Duodenal mucosa (tissue), 2 donors: ENCODE results near the gene IFIT1.

Experiments used
- H3K27ac ChIP-seq: one replicate; pipeline ENCODE4 v1.7.0; 2013; ENCODE audit warnings: low read depth, low read length
- H3K27me3 ChIP-seq, 2 donors: one replicate each; pipeline ENCODE4 v1.7.0; 2013; ENCODE audit warnings: low read length in 2 of 2, control low read depth in 1 of 2; ENCODE audit not compliant: insufficient read depth in 2 of 2, control insufficient read depth in 1 of 2
- H3K36me3 ChIP-seq, 2 donors: one replicate each; pipeline ENCODE4 v1.7.0; 2013; ENCODE audit warnings: low read length in 2 of 2, control low read depth in 1 of 2; ENCODE audit not compliant: insufficient read depth in 2 of 2, control insufficient read depth in 1 of 2
- H3K4me1 ChIP-seq, 2 donors: one replicate each; pipeline ENCODE4 v1.7.0; 2013; ENCODE audit warnings: low read length in 2 of 2, control low read depth in 1 of 2; ENCODE audit not compliant: insufficient read depth in 2 of 2, control insufficient read depth in 1 of 2
- H3K4me3 ChIP-seq, 2 donors: one replicate each; pipeline ENCODE4 v1.7.0; 2013; ENCODE audit warnings: low read length in 2 of 2, low read depth in 1 of 2
- H3K9ac ChIP-seq, 2 donors: one replicate each; pipeline ENCODE4 v1.7.0; 2013; ENCODE audit warnings: low read length in 2 of 2, low read depth in 1 of 2
- H3K9me3 ChIP-seq, 2 donors: one replicate each; pipeline ENCODE4 v1.7.0; 2013; ENCODE audit warnings: low read length in 2 of 2, control low read depth in 1 of 2; ENCODE audit not compliant: control insufficient read depth in 1 of 2

IFIT1 gene

DNA sequence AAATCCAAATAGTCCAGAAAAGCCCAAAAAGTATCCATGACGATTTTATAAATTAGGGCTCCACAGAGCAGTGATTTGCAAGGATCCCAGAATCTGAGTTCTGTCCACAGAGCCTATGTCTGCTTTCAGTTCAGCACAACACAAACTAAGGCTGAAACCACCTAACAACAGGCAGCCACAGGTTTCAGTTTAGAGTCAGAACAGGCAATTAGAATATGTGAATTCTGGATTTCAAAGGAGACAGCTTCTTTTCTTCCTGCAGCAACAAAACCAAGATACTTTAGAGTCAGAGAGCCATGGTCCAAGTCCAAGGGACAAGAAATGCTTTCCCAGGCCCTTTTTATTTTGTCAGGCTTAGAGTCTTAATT, 41.0 kb upstream of the IFIT1 start:
- peak overlapping the region; percentile 67 for H3K27ac ChIP-seq
- peaks cover 35 to 39% of the 10 kb centered on the region in 2 donors for H3K4me1 ChIP-seq
- no peaks in the 10 kb centered on the region for H3K27me3 ChIP-seq
- peak overlapping the region; percentile 2 to 39 for H3K9ac ChIP-seq
- H3K36me3 ChIP-seq: no peaks in the 10 kb centered on the region
- H3K9me3 ChIP-seq: no peaks in the 10 kb centered on the region
- H3K4me3 ChIP-seq: peak overlapping the region in 1 of 2 donors; percentile 40

DNA sequence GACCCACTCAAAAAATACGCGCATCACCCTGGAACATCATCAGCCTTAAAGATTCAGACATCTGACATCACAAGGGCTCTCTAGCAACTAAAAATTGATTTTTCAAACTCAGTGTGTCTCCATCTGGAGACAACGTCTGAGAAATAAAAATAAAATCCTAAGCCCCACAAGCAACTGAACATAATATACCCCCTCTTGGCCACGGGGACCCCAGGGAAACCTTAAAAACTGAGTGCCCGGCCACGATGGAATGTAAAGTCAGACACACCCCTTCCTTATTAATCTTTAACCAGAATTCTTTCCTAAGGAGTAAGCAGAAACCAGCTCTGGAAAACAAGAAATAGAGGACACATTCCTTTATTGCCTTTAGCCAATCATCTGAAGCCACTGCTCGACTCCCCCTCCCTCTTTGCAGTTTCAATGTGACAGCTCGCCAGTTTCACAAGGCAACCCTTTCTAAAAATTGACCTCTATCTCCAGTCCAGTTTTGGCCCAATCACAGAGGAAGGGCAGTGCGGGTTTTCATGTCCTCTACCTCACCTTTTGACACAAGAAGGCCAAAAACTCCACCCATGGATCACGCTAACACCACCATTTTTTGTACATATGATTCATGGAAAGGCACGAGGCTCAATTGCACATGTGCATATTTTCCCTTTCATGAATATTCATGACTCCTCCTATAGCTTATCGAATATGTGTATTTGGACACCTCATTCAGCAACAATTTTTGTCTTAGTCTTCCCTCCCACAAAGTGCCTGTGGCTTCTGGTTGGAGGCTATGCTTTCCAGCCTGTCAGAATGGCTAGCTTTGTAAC, 40.4 kb upstream of the IFIT1 start:
- Histone ChIP-seq H3K9ac (peak overlapping the region in 1 of 2 donors; percentile 39), H3K4me1 (peaks cover 29 to 33% of the 10 kb centered on the region in 2 donors), H3K4me3 (peak overlapping the region; percentile 40 to 42), H3K27ac (peak overlapping the region; percentile 67), H3K27me3 (no peaks in the 10 kb centered on the region), H3K36me3 (no peaks in the 10 kb centered on the region), H3K9me3 (no peaks in the 10 kb centered on the region)

DNA sequence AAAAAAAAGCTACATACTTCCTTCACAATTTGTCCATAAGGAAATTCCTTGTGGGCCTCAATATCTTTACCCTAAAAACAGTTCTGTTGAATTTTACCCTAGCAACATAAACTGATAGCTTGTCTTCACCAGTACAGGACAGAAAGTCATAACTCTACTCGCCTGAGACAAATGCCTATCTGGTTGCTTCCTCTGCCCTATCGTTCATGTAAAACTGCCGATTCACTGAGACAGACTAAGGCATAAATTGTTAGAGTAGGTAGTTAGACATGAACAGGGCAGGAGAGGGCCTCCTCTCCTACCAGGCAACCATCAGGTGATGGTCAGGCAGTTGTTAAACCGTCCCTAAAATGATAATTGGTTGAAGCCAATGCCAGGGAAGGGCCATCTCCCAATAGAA, 39.6 kb upstream of the IFIT1 start:
- Histone ChIP-seq H3K4me1 (peaks cover 26 to 30% of the 10 kb centered on the region in 2 donors), H3K36me3 (no peaks in the 10 kb centered on the region), H3K27me3 (no peaks in the 10 kb centered on the region), H3K9ac (no peak overlapping the region), H3K4me3 (no peak overlapping the region), H3K27ac (no peak overlapping the region), H3K9me3 (no peaks in the 10 kb centered on the region)

DNA sequence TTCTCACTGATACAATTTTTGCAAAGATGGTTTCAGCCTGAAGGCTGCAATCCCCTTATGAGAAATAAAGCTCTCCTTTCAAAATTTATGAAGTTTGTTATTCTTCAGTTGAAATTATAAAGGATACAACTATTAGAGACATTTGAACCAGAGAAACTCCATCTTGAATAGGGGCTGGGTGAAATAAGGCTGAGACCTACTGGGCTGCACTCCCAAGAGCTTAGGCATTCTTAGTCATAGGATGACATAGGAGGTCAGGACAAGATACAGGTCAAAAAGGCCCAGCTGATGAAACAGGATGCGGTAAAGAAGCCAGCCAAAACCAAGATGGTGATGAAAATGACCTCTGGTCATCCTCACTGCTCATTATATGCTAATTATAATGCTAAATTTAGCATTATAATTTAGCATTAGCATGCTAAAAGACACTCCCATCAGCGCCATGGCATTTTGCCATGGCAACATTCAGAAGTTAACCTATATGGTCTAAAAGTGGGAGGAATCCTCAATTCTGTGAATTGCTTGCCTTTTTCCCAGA, 37.0 kb upstream of the IFIT1 start:
- H3K4me1 ChIP-seq: peaks cover 21 to 22% of the 10 kb centered on the region in 2 donors
- H3K9ac ChIP-seq: no peak overlapping the region
- H3K36me3 ChIP-seq: no peaks in the 10 kb centered on the region
- H3K27ac ChIP-seq: no peak overlapping the region
- no peaks in the 10 kb centered on the region for H3K9me3 ChIP-seq
- H3K27me3 ChIP-seq: no peaks in the 10 kb centered on the region
- no peak overlapping the region for H3K4me3 ChIP-seq

DNA sequence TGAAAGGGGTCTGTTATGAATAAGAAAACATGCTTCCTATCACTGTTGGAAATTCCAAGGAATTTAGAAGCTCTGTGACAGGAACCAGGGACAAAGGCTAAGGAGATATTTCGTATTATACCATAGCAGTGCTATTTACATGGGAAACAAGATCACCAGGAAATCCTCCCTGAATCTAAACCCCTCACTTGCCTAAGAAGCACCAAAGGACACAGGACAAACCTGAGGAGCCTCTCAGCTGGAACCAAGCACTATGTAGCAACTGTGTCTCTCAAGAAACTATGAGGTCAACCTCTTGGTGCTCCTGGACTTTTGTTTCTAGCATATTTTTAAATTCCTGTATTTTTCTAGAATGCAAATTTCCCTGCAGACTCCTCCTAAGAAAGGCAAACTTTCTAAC, 35.3 kb upstream of the IFIT1 start:
- no peaks in the 10 kb centered on the region for H3K36me3 ChIP-seq
- no peaks in the 10 kb centered on the region for H3K9me3 ChIP-seq
- H3K27ac ChIP-seq: no peak overlapping the region
- H3K4me3 ChIP-seq: no peak overlapping the region
- H3K4me1 ChIP-seq: peaks cover 6 to 10% of the 10 kb centered on the region in 2 donors
- H3K27me3 ChIP-seq: no peaks in the 10 kb centered on the region
- no peak overlapping the region for H3K9ac ChIP-seq

DNA sequence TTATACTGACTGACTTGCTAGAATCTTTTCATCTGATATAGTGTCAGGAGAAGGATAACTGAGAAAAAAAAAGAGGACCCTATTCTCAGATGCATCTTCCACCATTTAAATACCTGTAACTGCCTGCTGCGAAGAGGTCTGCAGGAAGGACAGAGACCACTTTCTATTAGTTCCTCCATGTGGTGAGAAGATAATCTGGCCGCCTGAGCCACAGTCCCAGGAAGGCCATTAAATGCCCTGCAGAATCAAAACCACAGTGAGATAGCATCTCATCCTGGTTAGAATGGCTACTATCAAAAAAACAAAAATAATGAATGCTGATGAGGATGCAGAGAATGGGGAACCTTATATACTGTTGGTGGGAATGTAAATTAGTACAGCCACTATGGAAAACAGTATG, 34.4 kb upstream of the IFIT1 start:
- Histone ChIP-seq H3K9ac (no peak overlapping the region), H3K4me1 (peaks cover 0 to 6% of the 10 kb centered on the region in 2 donors), H3K27me3 (no peaks in the 10 kb centered on the region), H3K4me3 (no peak overlapping the region), H3K36me3 (no peaks in the 10 kb centered on the region), H3K27ac (no peak overlapping the region), H3K9me3 (no peaks in the 10 kb centered on the region)

DNA sequence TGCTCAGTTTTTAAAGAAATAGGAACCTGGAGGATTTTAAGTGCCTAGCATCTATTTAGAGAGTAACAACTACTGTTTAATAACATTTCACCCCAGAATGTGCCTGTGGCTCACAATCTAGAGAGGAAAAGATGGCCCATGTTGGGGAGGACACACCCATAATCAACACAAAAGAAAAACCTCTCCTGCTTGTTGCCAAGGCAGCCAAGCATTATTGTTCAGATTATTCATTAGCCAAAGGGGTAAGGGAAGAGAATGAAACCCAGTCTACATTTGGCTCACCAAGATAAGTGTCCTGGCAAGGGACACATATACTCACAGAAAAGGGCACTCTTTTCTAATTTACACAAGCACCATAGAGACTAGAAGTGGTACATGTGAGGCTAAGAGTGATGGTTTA, 32.3 kb upstream of the IFIT1 start:
- Histone ChIP-seq H3K4me1 (peaks cover 4 to 6% of the 10 kb centered on the region in 2 donors), H3K27me3 (no peaks in the 10 kb centered on the region), H3K4me3 (no peak overlapping the region), H3K27ac (no peak overlapping the region), H3K9me3 (no peaks in the 10 kb centered on the region), H3K36me3 (no peaks in the 10 kb centered on the region), H3K9ac (no peak overlapping the region)

DNA sequence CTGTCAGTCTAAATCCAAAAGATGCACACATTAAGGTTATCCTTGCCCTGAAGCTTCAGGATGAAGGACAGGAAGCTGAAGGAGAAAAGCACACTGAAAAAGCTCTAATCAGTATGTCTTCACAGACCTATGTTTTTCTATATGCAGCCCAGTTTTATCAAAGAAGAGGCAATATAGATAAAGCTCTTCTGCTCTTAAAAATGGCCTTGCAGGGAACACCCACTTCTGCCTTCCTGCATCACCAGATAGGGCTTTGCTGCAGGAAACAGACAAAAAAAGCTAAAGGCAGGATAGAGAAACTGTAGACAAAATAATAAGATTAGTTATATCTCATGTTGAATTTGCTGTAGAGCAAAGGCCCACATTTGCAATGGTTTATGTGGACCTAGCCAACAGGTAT, 29.5 kb upstream of the IFIT1 start:
- Histone ChIP-seq H3K4me1 (peaks cover 6 to 12% of the 10 kb centered on the region in 2 donors), H3K4me3 (no peak overlapping the region), H3K36me3 (no peaks in the 10 kb centered on the region), H3K27me3 (no peaks in the 10 kb centered on the region), H3K9ac (no peak overlapping the region), H3K27ac (no peak overlapping the region), H3K9me3 (no peaks in the 10 kb centered on the region)

DNA sequence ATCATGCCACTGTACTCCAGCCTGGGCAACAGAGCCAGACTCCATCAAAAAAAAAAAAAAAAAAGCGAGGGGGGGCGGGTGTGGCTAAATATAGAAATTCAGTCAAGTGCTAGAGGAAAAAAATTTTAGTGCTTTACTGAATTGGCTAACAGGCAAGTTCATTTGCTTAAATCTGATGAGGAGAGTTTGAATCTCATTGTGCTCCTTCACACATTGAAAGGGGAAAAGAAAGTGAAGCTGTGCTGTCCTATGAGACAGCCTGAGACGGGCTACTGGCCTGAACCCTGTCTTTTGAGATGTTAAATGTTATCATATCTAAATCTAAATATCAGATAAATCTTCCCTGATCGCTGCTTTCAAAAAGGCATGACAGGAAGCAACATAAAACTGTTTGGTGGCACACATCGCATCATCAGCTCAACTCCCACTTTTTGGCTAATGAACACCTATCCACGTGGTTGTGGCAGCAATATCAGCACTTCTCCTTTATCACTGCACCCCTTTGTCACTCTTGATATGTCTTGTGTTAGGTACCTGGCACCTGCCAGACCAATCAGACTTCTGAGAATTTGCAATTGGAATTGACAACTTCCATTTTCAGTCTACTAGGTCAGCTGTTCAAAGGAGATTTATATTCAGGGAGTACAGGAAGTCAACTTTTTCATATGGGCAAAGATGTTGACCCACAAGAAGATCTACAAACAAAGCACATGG, 28.5 kb upstream of the IFIT1 start:
- no peaks in the 10 kb centered on the region for H3K27me3 ChIP-seq
- H3K9me3 ChIP-seq: no peaks in the 10 kb centered on the region
- H3K27ac ChIP-seq: no peak overlapping the region
- H3K9ac ChIP-seq: no peak overlapping the region
- H3K4me1 ChIP-seq: peaks cover 10 to 13% of the 10 kb centered on the region in 2 donors
- H3K4me3 ChIP-seq: no peak overlapping the region
- H3K36me3 ChIP-seq: no peaks in the 10 kb centered on the region

DNA sequence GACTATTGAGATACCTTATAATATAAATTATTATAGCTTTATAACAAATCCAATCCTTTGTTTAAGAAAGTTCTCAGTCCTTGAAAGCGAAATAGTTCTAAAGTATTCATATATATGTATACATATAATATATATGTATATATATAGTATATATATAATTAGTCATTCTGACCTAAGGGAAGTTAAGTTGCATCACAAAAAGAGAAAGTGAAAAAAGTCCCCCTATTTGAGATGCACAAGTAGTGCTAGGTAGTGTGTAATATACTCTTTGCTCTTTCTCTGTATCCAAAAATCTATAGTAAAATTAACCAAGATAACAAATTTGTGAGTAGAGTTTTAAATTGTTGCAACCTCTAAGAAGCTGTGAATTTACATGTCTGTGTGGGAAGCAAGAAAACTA, 27.9 kb upstream of the IFIT1 start:
- no peaks in the 10 kb centered on the region for H3K27me3 ChIP-seq
- no peak overlapping the region for H3K27ac ChIP-seq
- no peaks in the 10 kb centered on the region for H3K9me3 ChIP-seq
- H3K4me3 ChIP-seq: no peak overlapping the region
- no peaks in the 10 kb centered on the region for H3K36me3 ChIP-seq
- H3K4me1 ChIP-seq: peaks cover 13% of the 10 kb centered on the region in 2 donors
- H3K9ac ChIP-seq: no peak overlapping the region
